ENCODE results near the gene DNM2.

DNA sequence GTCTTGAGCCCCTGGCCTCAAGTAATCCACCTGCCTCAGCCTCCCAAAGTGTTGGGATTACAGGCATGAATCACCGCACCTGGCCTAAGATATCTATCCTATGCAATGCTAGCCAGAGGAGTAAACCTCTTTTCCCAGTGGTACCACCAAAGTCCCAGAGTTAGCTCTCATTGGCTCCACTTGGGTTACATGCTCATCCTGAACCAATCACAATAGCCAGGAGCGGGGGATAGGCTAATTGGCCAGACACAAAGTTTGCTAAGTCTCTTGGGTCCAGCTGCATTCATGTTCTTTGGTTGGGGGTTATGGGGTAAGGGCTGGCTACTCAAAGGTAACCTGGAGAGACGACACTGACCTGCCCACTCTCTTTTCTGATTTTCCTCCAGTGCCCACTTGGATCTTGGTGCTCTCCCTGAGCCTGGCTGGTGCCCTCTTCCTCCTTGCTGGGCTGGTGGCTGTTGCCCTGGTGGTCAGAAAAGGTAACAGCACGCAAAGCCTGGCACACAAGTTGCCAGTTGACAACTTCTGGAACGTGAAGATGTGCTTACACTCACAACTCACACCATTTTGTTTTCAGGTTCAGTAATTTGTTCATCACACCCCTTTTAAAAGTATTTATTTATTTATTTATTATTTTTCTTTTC, 138.1 kb downstream of the DNM2 start:
- TF ChIP-seq, protein P1, sequence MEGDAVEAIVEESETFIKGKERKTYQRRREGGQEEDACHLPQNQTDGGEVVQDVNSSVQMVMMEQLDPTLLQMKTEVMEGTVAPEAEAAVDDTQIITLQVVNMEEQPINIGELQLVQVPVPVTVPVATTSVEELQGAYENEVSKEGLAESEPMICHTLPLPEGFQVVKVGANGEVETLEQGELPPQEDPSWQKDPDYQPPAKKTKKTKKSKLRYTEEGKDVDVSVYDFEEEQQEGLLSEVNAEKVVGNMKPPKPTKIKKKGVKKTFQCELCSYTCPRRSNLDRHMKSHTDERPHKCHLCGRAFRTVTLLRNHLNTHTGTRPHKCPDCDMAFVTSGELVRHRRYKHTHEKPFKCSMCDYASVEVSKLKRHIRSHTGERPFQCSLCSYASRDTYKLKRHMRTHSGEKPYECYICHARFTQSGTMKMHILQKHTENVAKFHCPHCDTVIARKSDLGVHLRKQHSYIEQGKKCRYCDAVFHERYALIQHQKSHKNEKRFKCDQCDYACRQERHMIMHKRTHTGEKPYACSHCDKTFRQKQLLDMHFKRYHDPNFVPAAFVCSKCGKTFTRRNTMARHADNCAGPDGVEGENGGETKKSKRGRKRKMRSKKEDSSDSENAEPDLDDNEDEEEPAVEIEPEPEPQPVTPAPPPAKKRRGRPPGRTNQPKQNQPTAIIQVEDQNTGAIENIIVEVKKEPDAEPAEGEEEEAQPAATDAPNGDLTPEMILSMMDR (IDR thresholded peaks at IDR 0.05; ENCODE audit: insufficient read depth, low read length), result peak; percentile 71
- no peak for TF ChIP-seq POLR2AphosphoS5 (IDR thresholded peaks at IDR 0.05; ENCODE audit: low read depth)
